Adipose tissue (tissue), 3 donors: Measurements from ENCODE around the gene GRM8. TPM values are rescaled to one million over a fixed set of nuclear protein-coding genes. Genes with fewer than 3 reads are reported as not detected.

Experiments used
- H3K27ac ChIP-seq: one replicate; pipeline ENCODE4 v1.5.1; 2013; ENCODE audit warnings: low read depth, low read length
- WGBS, 3 donors: extraction: QIAGEN DNeasy Blood & Tissue Kit; methylation state at CpG; one replicate each; pipeline ENCODE4 v1.1.7; 2013; 5-methylcytosine and 5-hydroxymethylcytosine counted together
- polyA plus RNA-seq, 3 donors: library from polyadenylated mRNA; stranded (reverse); fragments of 200-250 nt; gene quantifications; one replicate each; pipeline ENCODE4 v1.2.3, GENCODE V29; 2013
- donor health status: healthy with polysubstance abuse.
- donor health status: Bipolar disorder and iron deficiency.
- donor health status: healthy.

Gene GRM8
- polyA plus RNA-seq, 3 donors: 0.07 to 0.08 TPM; not detected in 1

DNA sequence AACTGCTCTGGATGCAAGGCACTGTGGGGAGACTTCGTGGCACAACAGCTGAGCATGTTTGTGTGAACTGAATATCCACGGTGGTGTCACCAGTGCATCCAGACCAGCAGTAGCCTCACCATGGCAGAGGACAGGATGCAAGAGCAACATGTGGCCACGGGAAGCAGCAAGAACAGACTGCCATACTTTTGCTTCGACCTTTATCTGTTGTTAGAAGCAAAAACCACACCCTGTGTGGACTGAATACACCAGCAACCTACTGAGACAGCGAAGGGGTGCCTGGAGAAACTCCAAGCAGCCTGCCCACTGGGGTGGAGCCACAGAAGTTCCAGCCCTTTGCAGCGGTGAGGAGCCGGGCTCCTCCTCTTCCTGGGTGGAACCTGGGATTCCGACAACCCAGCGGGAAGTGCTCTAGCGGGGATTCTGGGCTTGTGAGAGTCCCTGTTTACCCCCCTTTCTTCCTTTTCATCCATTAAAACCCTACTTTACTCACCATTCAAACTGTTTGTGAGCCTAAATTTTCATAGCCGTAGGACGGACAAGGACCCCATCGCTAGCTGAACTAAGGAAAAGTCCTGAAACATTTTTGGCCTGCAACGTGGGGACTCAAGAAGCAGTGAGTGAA lies 584.9 kb downstream of the GRM8 start:
- 80 to 91% (median 88%) methylated on average over 14 of the region's 14 CpGs for WGBS, 3 donors
- H3K27ac ChIP-seq: no peak overlapping the region

DNA sequence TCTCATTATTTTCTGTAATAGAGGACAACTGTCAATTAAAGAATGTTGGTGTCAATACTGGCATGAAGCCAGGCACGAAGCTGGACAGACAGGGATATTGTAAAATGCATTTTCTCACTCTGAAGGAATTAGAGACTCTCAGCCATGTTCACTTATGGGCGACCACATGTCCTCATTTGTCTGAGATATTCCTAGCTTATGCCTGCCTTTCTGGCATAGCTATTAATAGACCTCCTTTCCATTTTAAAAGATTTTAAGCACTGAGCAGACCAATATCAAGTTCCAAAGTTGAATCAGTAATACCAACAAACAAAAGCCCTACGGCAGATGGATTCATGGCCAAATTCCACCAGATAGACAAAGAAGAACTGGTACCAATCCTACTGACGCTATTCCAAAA lies 589.9 kb downstream of the GRM8 start:
- no peak overlapping the region for H3K27ac ChIP-seq
- WGBS, 3 donors: 72 to 75% (median 73%) methylated on average over 4 of the region's 4 CpGs

- 52 to 77% (median 57%) methylated on average over 3 of the region's 3 CpGs for WGBS, 3 donors
- H3K27ac ChIP-seq: no peak overlapping the region
These were observed 593.6 kb downstream of the GRM8 start for GRCh38 chr7:126659124-126659523.

DNA sequence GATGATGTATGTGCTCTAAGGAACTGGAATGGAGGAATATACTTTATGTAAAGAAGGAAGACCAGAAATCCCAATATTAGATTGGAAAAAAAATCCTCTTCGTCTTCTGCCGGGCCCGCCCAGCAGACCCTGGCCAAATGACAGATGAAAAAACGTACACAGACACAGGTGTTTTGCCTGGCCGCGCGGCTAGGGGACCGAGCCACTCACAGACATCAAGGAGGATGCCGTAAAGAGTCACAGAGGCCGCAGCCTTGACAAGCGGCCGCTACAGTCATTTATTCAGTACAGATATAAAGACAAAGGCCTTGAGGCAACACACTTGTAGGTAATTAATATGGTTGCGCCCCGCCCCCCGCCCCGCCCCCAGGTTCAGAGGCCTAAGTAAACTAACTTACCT lies 594.1 kb downstream of the GRM8 start:
- WGBS, 3 donors: 80 to 91% (median 88%) methylated on average over 16 of the region's 16 CpGs
- no peak overlapping the region for H3K27ac ChIP-seq

DNA sequence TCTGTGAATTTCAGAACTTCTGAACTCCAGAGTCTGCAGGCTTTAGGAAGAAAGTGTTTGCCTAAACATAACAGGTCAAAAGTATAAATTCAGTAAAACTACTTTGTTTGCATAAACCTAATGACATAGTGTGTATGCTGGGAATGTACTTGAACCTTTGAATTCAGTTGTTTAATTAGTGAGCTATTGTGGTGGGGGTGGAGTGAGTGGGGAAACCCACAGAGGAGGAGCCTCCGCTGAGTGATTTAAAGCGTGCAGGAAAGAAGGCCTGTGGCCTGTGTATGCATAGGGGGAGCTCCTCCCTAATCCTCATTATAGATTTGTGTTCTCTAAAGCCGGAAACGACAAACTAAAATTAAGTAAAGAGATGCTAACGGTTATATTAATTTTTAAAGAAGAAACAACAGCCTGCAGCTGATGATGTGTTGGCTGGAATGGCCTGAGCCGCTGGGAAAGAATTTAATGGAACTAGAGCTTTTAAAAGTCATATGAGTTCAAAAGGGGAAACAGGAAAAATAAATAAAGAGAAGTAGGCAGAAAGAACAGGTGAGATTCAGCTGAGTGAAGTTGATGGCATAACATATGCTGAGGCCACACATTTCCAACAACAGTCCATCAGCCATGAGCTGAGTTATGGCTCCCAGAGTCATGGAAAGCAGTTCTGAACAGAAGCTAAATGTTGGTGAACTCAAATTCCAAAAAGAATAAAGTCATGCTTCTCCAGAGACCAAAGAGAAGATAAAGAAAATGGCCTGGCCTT lies 595.0 kb downstream of the GRM8 start:
- H3K27ac ChIP-seq: no peak overlapping the region
- WGBS, 3 donors: 68 to 82% (median 77%) methylated on average over 6 of the region's 6 CpGs

GRCh38 chr7:126657137-126657536 lies 595.6 kb downstream of the GRM8 start:
- H3K27ac ChIP-seq: no peak overlapping the region
- 70 to 73% (median 72%) methylated on average over 3 of the region's 3 CpGs for WGBS, 3 donors

DNA sequence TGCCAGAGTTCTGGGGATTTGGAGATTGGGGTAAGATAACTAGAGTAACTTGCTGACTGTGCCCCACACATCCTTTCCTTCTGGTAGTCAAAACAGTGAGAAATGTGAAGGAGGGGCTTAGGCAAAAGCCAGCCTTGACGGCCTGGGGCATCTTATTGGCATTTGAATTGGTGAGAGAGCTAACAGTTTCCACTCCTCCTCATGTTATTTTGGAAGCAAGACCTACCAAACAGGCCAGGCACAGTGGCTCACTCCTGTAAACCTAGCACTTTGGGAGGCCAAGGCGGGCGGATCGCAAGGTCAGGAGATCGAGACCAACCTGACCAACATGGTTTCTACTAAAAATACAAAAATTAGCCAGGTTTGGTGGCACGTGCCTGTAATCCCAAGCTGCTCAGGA lies 596.6 kb downstream of the GRM8 start:
- WGBS, 3 donors: 79 to 84% (median 80%) methylated on average over 6 of the region's 6 CpGs
- no peak overlapping the region for H3K27ac ChIP-seq

- no peak overlapping the region for H3K27ac ChIP-seq
- WGBS, 3 donors: 74 to 81% (median 80%) methylated on average over 4 of the region's 4 CpGs
These were observed 615.2 kb downstream of the GRM8 start for GRCh38 chr7:126637538-126637937.

GRCh38 chr7:126635545-126635944 lies 617.2 kb downstream of the GRM8 start:
- no peak overlapping the region for H3K27ac ChIP-seq

DNA sequence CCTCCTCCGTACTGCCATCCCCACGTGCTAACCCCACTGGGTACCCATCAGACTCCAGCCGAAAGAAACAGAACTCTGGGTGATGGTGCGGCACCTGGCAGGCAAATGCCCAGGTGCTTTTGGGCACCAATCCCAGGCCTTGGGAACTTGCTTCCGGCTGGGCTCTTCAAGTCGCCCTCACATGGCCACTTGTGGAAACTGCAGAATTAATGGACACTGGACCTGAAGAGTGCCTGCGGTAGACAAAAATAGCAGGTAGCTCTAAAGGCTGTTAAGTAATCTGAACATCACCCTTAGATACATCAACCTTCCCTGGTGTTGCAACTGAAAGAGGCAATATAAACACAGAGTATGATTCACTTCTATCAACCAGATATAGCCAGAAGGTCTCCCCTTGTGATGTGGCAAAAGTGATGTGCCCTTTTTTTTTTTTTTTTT lies 644.4 kb downstream of the GRM8 start:
- no peak overlapping the region for H3K27ac ChIP-seq
- WGBS, 3 donors: 53 to 55% (median 55%) methylated on average over 7 of the region's 7 CpGs

DNA sequence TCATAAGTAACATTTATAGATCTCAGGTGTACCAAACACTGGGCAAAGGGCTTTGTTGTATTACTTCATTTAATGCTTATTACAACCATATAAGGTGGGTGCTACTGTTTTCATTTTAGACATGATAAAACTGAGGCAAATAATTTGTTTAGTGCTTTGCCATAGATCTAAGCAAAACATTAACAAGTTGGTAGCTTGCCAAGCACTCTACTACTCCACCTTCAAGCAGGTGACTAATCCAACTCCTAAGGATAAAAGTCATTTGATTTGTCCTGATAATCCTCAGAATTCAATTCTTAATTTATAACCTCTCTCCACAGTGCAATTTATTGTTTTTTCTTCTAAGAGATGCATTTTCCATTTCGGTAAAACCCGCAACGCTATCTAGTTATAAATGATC lies 646.4 kb downstream of the GRM8 start:
- WGBS, 3 donors: 88 to 95% (median 94%) methylated on average over 3 of the region's 3 CpGs
- no peak overlapping the region for H3K27ac ChIP-seq

GRCh38 chr7:126605553-126605952 lies 647.2 kb downstream of the GRM8 start:
- 83 to 96% (median 88%) methylated on average over 2 of the region's 2 CpGs for WGBS, 3 donors
- no peak overlapping the region for H3K27ac ChIP-seq

DNA sequence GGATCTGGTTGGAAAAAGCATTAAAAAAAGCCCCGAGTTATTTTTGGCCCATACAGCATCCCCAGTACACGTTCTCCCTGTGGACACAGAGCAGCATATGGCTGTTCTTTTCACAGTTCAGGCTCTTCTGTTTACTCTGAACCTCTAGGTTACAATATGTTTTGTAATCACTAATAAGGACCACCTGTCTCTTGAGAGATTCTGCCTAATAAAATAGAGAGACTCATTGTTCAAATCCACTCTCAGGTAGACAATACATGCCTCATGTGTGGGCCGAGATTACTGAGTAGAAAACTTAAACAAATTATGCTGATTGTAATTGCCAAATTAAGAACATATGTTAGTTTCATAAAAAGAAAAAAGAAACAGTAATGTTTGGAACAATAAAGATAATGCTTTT lies 647.7 kb downstream of the GRM8 start:
- 45 to 58% (median 57%) methylated on average over 3 of the region's 3 CpGs for WGBS, 3 donors
- no peak overlapping the region for H3K27ac ChIP-seq

GRCh38 chr7:126589068-126589684 lies 663.6 kb downstream of the GRM8 start:
- H3K27ac ChIP-seq: no peak overlapping the region
- 86 to 93% (median 88%) methylated on average over 6 of the region's 6 CpGs for WGBS, 3 donors

- WGBS, 3 donors: 58 to 68% (median 67%) methylated on average over 2 of the region's 2 CpGs
- H3K27ac ChIP-seq: no peak overlapping the region
These were observed 674.4 kb downstream of the GRM8 start for GRCh38 chr7:126578338-126578737.

DNA sequence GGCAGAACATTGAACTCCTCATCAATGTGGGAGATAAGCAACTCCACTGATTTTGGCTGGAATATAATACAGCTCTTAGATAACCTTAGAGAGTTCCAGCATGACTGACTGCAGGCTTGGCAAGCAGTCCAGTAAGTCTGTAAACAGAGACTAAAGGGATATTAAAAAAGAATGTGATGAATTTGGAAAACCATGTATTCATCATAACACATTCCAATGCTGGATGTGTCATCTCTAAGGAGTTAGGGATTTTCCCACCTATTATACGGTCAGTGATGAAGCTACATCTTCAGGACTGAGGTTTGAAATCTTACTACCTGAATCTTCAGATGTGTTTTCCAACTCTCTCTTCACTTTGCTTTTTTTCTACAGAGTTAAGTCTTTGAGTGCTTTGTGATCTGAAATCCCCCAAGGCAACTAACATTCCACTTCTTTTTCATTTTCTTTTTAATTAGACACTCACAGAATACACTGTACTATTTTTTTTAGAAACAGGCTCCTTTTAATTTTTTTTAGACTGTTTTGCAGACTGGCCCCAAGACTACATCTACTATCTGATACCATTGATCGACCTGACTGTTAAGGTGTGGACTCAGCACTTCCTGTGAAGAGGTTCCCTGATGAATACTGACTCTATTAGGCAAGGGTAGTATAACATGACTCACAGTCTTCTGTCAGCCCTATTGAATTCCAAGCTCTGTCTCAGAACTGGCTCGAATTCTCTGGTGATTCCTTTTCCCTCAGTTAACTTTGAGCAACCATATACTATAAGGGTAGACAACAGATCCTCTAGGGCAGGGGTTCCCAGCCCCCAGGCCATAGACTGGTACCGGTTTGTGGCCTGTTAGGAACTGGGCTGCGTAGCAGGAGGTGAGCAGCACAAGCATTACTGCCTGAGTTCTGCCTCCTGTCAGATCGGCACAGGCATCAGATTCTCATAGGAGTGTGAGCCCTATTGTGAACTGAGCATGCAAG lies 678.2 kb downstream of the GRM8 start:
- WGBS, 3 donors: 65 to 74% (median 66%) methylated on average over 6 of the region's 6 CpGs
- H3K27ac ChIP-seq: no peak overlapping the region

DNA sequence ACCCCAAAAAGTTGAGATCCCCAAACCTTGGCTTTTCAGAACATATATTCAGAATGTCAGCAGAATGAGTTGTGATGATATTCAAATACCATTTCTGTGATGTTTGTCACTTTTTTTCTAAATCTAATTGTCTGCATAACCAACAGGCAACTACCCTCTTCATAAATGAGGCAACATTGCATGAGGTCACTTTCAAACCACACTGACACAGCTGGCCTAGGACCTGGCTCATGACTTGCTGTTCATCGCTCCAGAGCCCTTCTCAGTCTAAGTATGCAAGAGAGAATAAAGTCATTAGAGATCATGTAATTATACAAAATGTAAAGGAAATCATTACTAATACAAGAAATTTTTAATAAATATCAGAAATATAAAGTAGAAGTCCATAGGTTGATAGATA lies 681.9 kb downstream of the GRM8 start:
- 77 to 95% (median 83%) methylated on average over 1 of the region's 1 CpG for WGBS, 3 donors
- H3K27ac ChIP-seq: no peak overlapping the region

DNA sequence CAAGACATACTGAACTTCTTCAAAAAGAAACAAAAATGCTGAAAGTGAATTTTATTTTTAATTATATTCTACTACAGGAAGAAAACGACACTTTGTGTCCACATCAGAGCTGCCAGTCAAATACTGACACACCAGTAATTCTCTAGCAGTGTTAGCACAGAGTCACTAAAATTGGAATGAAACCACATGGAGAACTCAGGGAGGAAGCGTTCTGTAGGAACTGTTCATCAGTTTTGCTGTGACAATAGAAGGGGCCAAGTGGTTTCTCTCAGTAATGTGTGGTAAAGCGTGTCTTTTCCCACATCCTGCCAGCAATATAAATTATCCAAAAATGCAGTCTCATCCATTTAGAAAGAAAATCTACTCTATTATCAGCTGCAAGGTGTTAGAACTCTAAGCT lies 683.3 kb downstream of the GRM8 start:
- no peak overlapping the region for H3K27ac ChIP-seq
- 21 to 65% (median 28%) methylated on average over 3 of the region's 3 CpGs for WGBS, 3 donors

DNA sequence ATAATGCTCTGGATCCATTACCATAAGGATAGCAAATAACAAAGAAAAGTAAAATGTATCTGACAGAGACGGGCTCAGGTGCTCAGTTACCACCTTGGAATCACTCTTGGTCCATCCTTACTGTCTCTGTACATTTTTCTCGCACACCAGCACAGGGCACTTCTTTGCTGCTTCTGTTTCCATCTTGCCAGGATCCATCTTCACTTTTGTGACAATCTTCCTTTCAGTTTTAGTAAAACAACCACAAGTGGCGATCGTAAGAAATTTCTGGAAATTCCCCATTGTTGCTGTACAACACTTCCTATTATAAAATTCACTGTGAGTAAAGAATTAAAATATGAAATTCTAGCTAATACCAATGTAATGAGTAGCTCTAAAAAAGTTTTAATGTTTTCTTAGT lies 695.5 kb downstream of the GRM8 start:
- no peak overlapping the region for H3K27ac ChIP-seq
- WGBS, 3 donors: 53 to 72% (median 71%) methylated on average over 4 of the region's 4 CpGs
